ENCODE results near the gene RHOT2.

Gene RHOT2

DNA sequence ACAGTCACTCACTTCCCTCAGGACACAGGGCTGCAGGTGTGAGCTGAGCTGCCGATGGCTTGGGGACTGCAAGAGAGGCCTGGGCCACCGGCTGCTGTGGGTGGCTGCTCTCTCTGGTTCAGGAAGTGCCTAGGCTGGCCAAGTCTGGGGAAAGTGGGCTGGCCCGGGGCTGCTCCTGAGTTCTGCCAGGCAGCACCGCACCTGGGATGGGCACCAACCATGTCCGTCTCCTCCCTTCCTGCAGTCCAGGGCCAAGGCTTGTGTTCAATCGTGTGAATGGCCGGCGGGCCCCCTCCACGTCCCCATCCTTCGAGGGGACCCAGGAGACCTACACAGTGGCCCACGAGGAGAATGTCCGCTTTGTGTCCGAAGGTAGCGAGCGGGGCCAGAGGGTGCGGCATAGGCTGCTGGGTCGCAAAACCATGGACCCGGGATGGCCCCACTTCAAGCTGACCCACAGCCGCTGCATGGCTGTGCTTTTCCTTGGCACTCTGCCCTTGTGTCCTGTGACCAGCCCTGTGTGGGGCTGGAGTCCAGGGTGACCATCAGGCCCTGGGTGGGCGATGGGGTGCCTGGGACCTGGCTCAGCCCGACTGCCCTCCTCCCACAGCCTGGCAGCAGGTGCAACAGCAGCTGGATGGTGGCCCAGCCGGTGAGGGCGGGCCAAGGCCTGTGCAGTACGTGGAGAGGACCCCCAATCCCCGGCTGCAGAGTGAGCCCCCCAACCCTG is 20.6 kb upstream of the RHOT2 start:
- no peak for DNase-seq (ENCODE audit: low read depth in 2 of 2)

DNA sequence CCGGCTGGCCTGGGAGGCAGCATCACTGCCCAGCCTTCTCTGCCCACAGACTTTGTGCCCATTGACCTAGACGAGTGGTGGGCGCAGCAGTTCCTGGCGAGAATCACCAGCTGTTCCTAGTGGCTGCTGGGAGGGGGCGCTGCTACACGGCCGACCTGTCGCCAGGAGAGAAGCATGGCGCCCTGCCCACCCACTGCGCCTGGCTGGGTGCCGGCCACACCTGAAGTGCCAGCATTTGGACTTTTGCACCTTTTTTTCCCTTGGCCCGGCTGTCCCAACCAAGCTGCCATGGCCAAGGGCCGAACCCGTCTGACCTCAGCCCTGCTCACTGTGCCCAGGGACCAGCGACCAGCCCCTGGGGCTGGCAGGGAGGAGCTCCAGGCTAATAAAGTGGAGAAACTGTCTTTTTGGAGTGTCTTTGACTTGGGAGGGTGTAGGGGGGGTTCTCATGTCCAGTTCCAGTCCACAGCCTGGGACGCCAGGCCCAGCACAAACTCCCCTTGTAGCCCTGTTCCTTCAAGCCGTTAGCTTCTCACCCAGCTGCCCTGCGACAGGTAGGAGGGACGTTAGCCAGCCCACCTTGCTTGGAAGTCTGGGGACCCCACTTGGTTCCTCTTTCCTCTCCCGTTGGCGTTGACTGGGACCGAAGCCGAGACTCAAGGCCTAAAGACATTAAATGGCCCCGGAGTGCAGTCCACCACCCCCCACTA is 19.7 kb upstream of the RHOT2 start:
- DNase-seq (ENCODE audit: low read depth in 2 of 2) = no peak

DNA sequence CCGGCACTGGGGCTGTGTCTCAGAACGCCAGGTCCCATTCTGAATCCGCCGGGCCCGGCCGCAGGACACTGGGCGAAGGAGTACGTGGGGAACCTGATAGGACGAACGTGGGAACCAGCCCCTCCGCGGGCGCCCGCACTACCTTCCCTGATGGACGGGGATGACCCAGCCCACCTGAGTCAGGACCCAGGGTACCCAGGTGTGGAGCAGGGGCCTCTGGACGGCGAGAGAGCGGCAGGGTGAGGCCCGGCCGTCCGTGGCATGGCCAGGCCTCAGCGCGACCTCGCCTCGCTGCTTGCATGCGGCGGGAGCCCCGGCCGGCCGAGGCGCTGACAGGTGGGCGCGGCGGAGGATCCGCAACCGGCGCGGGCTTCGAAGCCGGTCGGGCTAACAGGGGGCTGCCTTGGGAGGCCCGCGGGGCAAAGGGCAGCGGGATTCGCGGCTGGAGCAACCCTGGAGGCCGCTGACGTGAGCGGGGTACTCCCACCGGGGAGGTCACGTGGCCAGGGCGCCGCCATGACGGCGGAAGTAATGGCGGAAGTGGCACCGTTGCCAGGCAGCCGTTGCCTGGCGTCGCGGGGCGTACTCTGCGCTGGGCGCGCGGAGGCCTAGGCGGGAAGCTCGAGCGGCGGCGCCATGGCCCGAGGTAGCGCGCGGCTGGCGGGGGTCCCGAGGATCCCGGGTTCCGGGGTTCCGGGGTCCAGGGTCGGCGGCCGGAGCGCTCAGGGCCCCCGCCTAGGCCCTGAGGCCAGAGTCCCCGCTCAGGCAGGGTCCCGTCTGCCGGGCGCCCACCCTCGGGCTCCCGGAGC is 18.9 kb upstream of the RHOT2 start, which contains the start of gene WDR90:
Gene WDR90 (plus strand): TSS at position 585 of the 809 bp plus-strand sequence. CDS start 52 bp downstream, at position 637.
- peak; percentile 83 to 91 for DNase-seq (ENCODE audit: low read depth in 2 of 2)

DNA sequence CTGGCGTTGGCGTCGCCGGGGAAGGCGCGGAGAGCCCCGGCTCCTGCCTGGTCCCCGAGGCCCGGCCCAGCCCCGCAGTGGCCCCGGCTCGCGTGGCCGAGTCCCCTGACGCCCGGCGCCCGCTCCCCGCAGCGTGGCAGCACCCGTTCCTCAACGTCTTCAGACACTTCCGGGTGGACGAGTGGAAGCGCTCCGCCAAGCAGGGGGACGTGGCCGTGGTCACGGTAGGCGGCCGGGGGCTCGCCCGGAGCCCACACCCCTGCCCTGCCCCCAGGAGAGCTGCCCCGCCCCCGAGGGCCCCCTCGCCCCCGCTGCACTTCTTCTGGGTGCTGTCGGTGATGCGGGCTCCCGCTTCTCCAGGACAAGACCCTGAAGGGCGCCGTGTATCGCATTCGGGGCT is 18.3 kb upstream of the RHOT2 start:
- DNase-seq (ENCODE audit: low read depth in 2 of 2) = no peak

DNA sequence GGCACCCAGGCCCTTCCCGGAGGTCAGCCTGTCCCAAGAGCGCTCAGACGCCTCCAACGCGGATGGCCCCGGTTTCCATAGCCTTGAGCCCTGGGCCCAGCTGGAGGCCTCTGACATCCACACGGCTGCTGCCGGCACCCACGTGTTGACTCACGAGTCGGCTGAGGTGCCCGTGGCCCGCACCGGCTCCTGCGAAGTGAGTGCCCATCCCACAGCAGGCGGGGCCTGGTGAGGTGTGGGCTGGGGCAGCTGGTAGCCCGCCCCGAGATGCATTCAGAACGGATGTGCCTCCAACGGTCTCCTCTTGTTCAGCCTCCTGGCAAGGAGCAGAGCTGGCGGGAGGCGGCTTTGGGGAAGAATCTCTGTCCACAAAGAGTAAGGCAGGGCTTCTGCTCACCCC is 16.1 kb upstream of the RHOT2 start:
- no peak for DNase-seq (ENCODE audit: low read depth in 2 of 2)

DNA sequence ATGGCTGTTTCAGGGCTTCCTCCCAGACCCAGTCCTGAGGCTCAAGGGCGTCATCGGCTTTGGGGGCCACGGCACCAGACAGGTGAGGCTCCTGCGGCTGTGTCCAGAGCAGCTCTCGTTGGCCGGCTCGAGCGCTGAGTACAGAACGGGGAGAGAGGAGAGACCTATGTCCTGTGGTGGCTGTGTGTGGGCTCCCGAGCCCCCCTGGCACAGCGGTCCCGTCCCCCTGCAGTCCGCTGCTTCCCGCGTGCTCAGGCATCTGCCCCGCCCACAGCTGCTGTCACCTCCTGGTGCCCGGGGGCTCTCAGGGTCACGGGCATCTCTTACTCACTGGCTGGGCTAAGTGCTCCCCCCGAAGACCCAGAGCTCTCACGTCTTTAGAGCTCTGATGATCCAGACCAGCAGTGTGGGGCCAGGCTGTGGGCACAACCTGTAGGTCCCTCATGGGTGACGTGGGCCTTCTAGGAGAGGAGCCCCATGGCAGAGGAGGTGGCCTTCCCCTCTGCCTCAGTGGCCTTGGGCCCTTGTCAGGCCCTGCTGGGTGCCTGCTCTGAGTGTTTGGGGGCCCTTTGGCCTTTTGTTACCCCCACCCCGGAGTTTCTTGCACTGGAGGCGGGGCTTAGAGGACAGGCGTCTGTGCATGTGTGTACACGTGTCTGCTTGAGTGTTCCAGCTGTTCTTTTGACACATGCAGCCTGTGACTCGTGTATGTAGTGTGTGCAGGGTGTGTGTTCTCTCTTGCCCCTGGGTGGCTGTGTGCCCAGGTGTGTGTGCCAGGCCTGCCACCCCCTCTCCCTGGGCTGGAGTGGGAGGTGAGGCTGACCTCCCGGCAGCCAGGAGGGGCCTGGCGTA is 15.3 kb upstream of the RHOT2 start:
- DNase-seq (ENCODE audit: low read depth in 2 of 2) = no peak

DNA sequence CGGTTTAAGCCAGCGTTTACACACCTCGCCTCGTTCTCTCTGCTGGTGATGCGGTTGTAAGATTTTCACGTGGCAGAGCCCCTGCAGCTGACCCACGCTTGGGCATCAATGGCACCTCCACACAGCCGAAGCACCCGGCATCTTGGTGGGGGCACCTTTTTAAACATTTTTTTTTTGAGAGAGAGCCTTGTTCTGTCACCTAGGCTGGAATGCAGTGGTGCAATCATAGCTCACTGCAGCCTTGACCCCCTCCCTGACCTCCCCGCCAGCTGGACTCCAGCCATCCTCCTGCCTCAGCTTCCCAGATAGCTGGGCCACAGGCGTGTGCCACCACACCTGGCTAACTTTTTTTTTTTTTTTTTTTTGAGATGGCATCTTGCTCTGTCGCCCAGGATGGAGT is 13.9 kb upstream of the RHOT2 start:
- DNase-seq (ENCODE audit: low read depth in 2 of 2) = no peak

DNA sequence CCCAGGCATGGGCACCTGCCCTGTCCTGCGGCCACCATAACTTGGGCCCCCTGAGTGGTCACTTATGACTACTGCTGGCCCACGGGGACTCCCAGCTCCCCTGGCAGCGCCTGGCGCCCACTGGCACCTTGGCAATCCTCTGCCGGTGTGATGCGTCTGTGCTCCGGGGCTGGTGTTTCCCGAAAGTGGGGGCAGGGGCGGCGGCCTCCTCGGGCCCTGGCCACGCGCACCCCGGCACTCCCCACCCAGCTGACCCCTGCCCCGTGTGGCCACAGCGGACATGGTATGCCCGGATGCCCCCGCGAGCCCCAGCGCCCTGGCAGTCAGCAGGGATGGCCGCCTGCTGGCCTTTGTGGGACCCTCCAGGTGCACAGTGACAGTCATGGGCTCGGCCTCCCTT is 10.4 kb upstream of the RHOT2 start:
- no peak for DNase-seq (ENCODE audit: low read depth in 2 of 2)

DNA sequence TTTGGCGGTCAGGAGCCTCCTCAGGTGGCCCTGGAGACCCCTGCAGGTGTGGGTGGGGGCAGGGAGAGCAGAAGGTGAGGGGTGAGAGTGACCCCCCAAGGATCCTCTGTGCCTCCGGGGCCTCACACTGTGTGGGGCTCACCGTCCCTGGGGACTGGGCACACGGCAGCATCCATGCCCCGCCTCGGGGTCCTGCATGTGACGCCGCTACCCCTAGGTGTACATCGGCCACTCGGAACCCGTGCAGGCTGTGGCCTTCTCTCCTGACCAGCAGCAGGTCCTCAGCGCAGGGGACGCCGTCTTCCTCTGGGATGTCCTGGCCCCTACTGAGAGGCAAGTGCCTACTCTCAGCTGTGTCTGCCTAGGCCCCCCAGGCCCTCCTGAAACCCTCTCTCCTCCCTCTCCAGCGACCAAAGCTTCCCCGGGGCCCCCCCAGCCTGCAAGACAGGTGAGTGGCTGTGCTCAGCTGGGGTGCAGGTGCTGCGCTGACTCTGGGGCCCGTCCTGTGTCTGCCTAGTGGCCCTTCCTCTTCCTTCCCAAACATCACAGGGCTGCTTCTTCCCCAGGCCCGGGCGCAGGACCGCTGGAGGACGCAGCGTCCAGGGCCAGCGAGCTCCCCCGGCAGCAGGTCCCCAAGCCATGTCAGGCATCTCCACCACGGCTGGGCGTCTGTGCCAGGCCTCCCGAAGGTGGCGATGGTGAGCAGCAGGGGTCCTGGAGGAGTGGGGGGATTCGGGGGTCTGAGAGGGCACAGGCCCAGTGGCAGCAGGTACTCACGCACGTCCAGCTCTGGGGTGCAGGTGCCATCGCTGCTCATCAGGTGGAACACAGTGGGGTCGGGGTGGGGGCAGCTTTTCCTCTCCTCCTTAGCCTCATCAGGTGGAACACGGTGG is 9.0 kb upstream of the RHOT2 start:
- DNase-seq (ENCODE audit: low read depth in 2 of 2) = no peak

DNA sequence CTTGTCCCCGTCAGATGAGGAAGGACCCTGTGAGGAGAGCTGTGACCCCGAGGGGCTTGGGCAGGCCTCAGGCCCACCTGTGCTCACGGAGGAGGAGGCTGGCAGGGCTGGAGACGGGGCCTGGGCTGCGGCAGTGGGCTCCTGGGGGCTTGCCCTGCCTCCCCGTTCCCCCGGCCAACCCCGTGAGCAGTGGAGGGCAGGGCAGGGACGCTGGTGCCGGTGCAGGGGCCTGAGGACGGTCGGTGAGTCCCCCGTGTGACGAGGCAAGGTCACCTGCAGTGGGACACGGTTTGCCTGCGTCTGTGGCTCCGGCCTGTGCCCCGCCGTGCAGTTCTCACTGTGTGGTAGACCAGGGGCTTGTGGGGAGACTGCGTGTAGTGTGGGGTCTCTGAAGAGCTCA is 8.3 kb upstream of the RHOT2 start:
- DNase-seq (ENCODE audit: low read depth in 2 of 2) = no peak

DNA sequence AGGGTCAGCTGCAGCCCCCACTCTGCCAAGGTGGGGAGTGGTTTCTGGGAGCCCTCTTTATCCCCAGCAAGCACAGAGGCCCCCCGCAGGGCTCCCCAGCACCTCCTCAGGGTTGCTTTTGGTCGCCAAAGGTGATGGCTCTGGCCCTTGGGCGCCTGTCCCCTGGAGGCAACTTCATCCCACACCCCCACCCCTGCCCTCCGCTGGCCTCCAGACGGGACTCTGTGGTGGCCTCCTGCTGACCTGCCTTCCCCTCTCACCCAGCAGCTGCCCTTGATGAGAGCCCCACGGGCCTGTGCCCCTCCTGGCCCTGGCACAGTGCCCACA is 7.8 kb upstream of the RHOT2 start:
- DNase-seq (ENCODE audit: low read depth in 2 of 2) = no peak

DNA sequence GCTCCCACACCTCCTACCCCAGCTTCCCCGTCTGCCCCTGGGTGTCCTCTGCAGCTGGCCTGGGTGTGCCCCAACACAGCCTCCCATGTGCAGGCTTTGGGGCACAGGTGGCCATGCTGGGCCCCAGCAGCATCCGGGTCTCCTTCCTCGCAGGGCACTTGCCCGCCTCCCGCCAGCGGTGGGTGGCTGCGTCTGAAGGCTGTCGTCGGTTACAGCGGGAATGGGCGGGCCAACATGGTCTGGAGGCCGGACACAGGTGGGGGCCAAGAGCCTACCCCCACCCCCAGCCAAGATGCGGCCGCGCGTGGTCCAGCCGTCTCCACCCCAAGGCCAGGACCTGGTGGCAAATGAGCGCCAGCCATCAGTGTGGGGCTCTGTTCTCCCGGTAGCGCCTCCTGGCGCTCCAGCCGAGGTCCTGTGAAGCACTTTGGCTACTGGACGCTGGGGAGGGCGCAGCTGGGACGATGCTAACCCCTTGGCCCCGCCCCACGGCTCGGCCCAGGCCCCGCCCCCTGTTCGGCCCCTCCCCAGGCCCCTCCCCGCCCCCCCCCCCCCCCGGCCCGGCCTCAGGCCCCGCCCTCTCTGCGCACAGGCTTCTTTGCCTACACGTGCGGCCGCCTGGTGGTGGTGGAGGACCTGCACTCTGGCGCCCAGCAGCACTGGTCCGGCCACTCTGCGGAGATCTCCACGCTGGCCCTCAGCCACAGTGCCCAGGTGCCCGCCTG is 7.3 kb upstream of the RHOT2 start:
- DNase-seq (ENCODE audit: low read depth in 2 of 2) = peak in 1 of 2 donors; percentile 60

DNA sequence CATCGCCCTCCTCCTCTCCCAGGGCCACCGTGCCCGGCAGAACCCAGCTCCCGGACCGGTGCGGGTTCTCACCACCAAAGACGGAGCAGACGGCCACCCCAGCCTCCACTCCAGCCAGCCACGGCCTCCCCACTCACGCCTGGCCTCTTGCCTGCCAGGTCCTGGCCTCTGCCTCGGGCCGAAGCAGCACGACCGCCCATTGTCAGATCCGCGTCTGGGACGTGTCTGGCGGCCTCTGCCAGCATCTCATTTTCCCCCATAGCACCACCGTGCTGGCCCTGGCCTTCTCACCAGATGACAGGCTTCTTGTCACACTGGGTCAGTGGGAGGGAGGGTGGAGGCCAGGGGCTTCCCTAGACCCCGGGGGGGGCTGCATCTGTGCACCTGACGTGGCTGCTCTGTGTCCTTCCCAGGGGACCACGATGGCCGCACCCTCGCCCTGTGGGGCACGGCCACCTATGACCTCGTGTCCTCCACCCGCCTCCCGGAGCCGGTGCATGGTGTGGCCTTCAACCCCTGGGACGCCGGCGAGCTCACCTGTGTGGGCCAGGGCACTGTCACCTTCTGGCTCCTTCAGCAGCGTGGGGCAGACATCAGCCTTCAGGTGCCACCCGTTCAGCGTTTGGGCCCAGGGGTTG is 6.6 kb upstream of the RHOT2 start:
- no peak for DNase-seq (ENCODE audit: low read depth in 2 of 2)

DNA sequence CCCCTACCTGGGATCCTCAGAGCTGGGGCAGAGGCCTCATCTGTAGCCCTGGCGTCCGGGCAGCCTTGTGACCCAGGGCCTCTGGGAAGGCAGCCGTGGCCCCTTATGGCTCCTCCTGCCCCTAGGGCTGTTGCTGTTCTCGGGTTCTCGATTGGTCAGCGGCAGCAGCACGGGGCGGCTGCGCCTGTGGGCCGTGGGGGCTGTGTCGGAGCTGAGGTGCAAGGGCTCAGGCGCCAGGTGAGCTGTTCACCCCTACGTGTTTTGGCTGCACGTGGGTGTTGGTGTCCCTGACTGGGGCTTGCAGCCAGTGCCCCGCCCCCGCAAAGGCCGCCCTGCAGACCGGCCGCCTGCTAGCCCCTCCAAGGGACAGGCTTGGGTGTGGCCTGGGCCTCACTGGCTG is 5.8 kb upstream of the RHOT2 start:
- no peak for DNase-seq (ENCODE audit: low read depth in 2 of 2)

DNA sequence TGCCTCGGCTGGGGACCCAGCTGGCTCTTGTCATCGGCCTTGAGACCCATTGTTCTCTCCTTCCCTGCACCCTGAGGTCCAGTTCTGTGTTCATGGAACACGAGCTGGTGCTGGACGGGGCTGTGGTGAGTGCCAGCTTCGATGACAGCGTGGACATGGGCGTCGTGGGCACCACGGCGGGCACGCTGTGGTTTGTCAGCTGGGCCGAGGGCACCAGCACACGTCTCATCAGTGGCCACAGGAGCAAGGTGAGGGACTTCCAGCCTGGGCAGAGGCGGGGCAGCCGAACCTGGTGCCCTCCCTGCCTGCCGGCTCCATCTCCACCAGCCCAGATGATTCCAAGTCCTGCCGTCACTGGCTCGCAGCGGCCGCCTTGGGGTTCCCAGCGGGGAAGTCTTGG is 5.3 kb upstream of the RHOT2 start:
- no peak for DNase-seq (ENCODE audit: low read depth in 2 of 2)

DNA sequence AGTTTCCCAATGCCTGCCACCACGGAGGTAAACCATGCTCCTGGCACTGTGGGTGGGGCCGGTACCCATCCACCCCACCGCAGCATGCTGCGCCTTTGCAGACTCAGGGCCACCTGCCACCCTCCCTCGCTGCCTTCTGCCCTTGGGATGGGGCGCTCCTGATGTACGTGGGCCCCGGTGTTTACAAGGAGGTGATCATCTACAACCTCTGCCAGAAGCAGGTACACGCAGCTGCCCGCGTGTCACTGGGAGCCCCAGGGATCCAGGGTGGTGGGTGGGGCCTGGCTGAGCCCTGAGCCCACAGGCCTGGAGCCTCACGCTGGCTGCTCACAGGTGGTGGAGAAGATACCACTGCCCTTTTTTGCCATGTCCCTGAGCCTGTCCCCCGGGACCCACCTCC is 1.4 kb upstream of the RHOT2 start:
- DNase-seq (ENCODE audit: low read depth in 2 of 2) = no peak

DNA sequence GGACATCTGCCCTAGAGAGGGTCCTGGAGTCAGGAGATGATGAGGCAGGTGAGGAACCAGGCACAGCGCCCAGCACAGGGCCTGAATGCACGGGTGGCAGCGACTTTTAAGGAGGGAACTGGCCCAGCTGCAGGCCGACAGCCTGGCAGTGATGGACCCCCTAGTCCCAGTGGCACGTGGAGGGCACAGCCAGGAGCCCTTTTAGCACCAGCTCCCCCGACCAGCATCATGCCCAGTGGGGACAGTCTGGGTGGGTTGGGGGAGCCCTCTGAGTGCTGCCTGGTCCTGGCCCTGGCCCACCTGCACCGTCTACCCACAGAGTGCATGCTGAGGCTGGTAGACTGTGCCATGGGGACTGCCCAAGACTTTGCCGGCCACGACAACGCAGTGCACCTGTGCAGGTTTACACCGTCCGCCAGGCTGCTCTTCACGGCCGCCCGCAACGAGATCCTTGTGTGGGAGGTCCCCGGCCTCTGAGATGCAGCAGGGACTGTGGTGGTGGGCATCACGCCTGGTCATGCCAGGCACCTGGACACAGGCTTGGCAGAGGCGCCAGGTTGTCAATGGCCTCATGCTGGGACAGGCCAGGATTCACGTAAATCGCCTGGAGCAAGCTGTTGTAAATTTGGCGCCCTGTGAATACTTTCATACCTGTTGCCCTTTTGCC is 686 bp upstream of the RHOT2 start:
- DNase-seq (ENCODE audit: low read depth in 2 of 2) = no peak

DNA sequence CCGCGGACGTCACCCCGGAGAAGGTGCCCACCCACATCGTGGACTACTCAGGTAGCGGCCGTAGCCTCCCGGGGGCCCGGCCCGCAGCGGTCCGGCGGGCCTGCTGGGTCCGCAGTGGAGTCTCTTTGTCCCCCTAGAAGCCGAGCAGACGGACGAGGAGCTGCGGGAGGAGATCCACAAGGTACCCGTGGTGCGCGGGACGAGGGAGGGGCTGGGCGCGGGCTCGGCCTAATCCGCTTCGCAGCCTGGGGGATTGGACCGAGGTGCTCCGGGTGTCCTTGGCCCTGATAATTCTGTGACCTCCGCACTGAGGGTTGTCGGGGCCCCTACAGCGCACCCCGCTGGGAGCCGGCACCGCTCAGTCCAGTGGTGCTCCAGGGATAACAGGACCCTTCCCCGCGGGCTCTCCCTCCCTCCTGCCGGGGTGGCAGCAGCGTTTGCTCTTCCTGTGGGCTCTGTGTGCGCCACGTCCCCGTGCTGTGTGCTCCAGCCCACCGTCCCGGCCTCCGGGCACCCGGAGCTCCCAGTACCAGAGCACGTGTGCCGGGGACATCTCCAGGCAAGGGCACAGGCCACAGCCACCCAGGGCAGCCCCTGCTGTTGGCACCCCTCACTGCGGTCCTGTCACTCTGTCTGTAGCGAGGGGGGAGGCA is 713 bp downstream of the RHOT2 start:
- no peak for DNase-seq (ENCODE audit: low read depth in 2 of 2)

DNA sequence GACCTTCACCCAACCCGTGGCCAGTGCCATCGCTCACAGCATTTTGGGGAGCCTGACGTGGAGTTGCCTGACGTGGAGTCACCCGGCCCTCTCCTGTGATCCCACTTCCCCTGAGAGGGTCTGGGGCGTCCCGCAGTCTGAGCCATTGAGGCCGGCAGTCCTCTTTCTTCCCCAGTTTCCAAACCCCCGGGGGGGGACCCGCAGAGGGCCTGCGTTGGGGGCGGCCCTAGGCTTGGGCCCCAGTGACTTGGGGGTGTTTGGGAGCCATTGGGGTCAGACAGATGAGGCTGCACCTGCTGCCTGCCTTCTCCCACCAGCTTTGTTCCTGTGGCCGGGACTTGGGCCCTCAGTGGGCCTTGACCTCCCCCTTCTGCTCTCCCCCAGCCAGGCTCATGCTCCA is 1.7 kb downstream of the RHOT2 start:
- no peak for DNase-seq (ENCODE audit: low read depth in 2 of 2)
